ENCODE measurements around the gene MAPK1.

DNA sequence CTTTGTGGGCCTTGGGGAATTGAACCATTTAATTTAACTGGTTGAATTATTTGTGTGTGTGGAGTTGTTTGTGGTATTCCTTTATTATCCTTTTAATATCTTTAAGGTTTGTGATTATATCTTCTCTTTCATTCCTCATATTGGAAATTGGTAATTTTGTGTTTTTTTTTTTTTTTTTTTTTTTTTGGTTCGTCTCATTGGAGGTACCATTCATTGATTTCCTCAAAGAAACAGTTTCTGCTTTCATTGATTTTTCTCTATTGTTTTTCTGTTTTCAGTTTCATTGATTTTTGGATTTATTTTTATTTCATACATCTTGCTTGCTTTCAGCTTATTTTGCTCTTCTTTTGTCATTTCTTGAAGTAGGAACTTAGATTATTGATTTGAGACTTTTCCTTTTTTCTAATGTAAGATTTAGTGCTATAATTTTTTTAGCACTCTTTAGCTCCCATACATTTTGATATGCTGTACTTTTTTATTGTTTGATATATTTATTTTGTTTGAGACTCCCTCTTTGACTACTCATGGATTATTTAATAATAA is 31.0 kb upstream of the MAPK1 start:
- TF ChIP-seq EZH2phosphoT487 (IDR thresholded peaks at IDR 0.05; ENCODE audit: insufficient read depth, low read depth) (no peak), EZH2 (IDR thresholded peaks at IDR 0.05; ENCODE audit: insufficient read depth, poor library complexity, severe bottlenecking) (no peak)
